ENCODE results near the gene BPIFA3. TPM values are rescaled to one million over a fixed set of nuclear protein-coding genes. Genes with fewer than 3 reads are reported as not detected.
"Not testable (repeated sequence)": the region's sequence is repeated elsewhere in the genome, so short reads cannot be mapped to it uniquely, and the experiment has no call there.

The BPIFA3 gene
- total and polyA plus RNA-seq, 9 of the 15 experiments (the other 6 are each of a cell fraction or from before 2014, with no cell fraction given), result not detected

GRCh38 chr20:33183312-33183711 lies 33.8 kb upstream of the BPIFA3 start:
- TF ChIP-seq USF1 (CRISPR knock-in tag; IDR thresholded peaks at IDR 0.05) (peak; percentile 85), USF2 (CRISPR knock-in tag; IDR thresholded peaks at IDR 0.05) (peak; percentile 79), RAD51 (IDR thresholded peaks at IDR 0.05; ENCODE audit: borderline replicate concordance, low read depth) (peak; percentile 49), FOXM1 (IDR thresholded peaks at IDR 0.05; ENCODE audit: low read depth) (no peak), FOXM1 (CRISPR knock-in tag; IDR thresholded peaks at IDR 0.05; ENCODE audit: low read depth) (no peak)
- 0% methylated on average over 2 of the region's 2 CpGs for whole genome bisulfite sequencing (ENCODE audit: insufficient coverage, low coverage, missing lambda C conversion rate)
- FAIRE-seq, result no peak
- no peak for ATAC-seq
- H3K4me2 ChIP-seq (ENCODE audit: insufficient read depth, low read length), result no peak overlapping the region
- no peak overlapping the region for H3K27ac ChIP-seq (ENCODE audit: extremely low read depth, low read depth, low read length)
- no peak overlapping the region for H3K4me3 ChIP-seq
- intact Hi-C loops (cut with micrococcal nuclease) (no loop called here), in situ Hi-C loops (cut with MboI) (no loop called here)
- no TSS peak for BruUV-seq (replicated peaks)
- ChIA-PET POLR2A (no interaction called here), CTCF (ENCODE audit: low intra/inter-chr PET ratio) (no interaction called here)
- no peak overlapping the region for H3K9ac ChIP-seq (ENCODE audit: insufficient read depth in 1 of 2, low read depth in 2 of 2, low read length in 2 of 2)
- no peak overlapping the region for H2AFZ ChIP-seq (ENCODE audit: low read depth, low read length)
- no peaks in the 10 kb centered on the region for H3K79me2 ChIP-seq (ENCODE audit: control insufficient read depth, insufficient read depth, low read length)
- H3K9me3 ChIP-seq (replicated peaks; ENCODE audit: control insufficient read depth, insufficient read depth, low read depth, low read length), result no peaks in the 10 kb centered on the region; the same call in 1 of the 2 replicates
- H3K9me1 ChIP-seq (ENCODE audit: control insufficient read depth, insufficient read depth, low read length), result no peaks in the 10 kb centered on the region
- DNase-seq (ENCODE audit: extremely low read depth in 1 of 4, low spot score in 3 of 4), result no peak
- H3K4me1 ChIP-seq (replicated peaks in 1 of 2; ENCODE audit: control insufficient read depth in 2 of 2, insufficient read depth in 2 of 2, low read length in 2 of 2), result no peaks in the 10 kb centered on the region; a peak in 1 of 5 replicates
- no peaks in the 10 kb centered on the region for H3K36me3 ChIP-seq (ENCODE audit: control insufficient read depth, insufficient read depth, low read length)
- H3K27me3 ChIP-seq (ENCODE audit: control insufficient read depth in 2 of 2, insufficient read depth in 2 of 2, low read length in 2 of 2), result peaks cover 4 to 28% of the 10 kb centered on the region in 2 experiments; a peak in 3 of 5 replicates
- H4K20me1 ChIP-seq (replicated peaks; ENCODE audit: control insufficient read depth, insufficient read depth, low read length), result peaks cover 3% of the 10 kb centered on the region; the same call in 1 of the 2 replicates

GRCh38 chr20:33185031-33185590 lies 32.0 kb upstream of the BPIFA3 start:
- H3K9ac ChIP-seq (ENCODE audit: insufficient read depth in 1 of 2, low read depth in 2 of 2, low read length in 2 of 2); ATAC-seq; H3K4me2 ChIP-seq (ENCODE audit: insufficient read depth, low read length); H4K20me1 ChIP-seq (replicated peaks; ENCODE audit: control insufficient read depth, insufficient read depth, low read length); H2AFZ ChIP-seq (ENCODE audit: low read depth, low read length); H3K36me3 ChIP-seq (ENCODE audit: control insufficient read depth, insufficient read depth, low read length); H3K9me3 ChIP-seq (replicated peaks; ENCODE audit: control insufficient read depth, insufficient read depth, low read depth, low read length); H3K79me2 ChIP-seq (ENCODE audit: control insufficient read depth, insufficient read depth, low read length); BruUV-seq (replicated peaks); POLR2A ChIA-PET; intact Hi-C loops (cut with micrococcal nuclease); H3K9me1 ChIP-seq (ENCODE audit: control insufficient read depth, insufficient read depth, low read length); H3K4me3 ChIP-seq; DNase-seq (ENCODE audit: extremely low read depth in 1 of 4, low spot score in 3 of 4); FAIRE-seq; H3K27ac ChIP-seq (ENCODE audit: extremely low read depth, low read depth, low read length); in situ Hi-C loops (cut with MboI); H3K4me1 ChIP-seq (replicated peaks in 1 of 2; ENCODE audit: control insufficient read depth in 2 of 2, insufficient read depth in 2 of 2, low read length in 2 of 2); CTCF ChIA-PET (ENCODE audit: low intra/inter-chr PET ratio): not testable (repeated sequence)
- 13% methylated on average over 2 of the region's 40 CpGs for WGBS (ENCODE audit: insufficient coverage, low coverage, missing lambda C conversion rate)
- peaks cover 6 to 20% of the 10 kb centered on the region in 2 experiments; a peak in 3 of 5 replicates for H3K27me3 ChIP-seq (ENCODE audit: control insufficient read depth in 2 of 2, insufficient read depth in 2 of 2, low read length in 2 of 2)

Measured in K562 (cell line).